T-helper 1 cell treated with Interleukin-12 subunit alpha and Interleukin-12 subunit beta and Interleukin-4 antibody, amounts not matched to agents 30 μg/mL and 1 μg/mL, for 36 hours (primary cell): ENCODE measurements around the gene CFAP97D1.

Experiments used
- H3K27ac Mint-ChIP-seq: one replicate; pipeline ENCODE4 v1.8.0; 2021; ENCODE audit warnings: mild to moderate bottlenecking, mixed read lengths
- H3K27me3 Mint-ChIP-seq: one replicate; pipeline ENCODE4 v1.8.0; 2021; ENCODE audit warnings: low read depth, mixed read lengths
- H3K36me3 Mint-ChIP-seq: one replicate; pipeline ENCODE4 v1.8.0; 2021; ENCODE audit warnings: low read depth, mixed read lengths
- H3K4me1 Mint-ChIP-seq: one replicate; pipeline ENCODE4 v1.8.0; 2021; ENCODE audit warnings: low read depth, mixed read lengths
- H3K4me3 Mint-ChIP-seq: one replicate; pipeline ENCODE4 v1.8.0; 2021; ENCODE audit warnings: mild to moderate bottlenecking, moderate library complexity, mixed read lengths
- H3K9me3 Mint-ChIP-seq: one replicate; pipeline ENCODE4 v1.8.0; 2021; ENCODE audit warnings: mixed read lengths

The CFAP97D1 gene

GRCh38 chr17:43817826-43818225, 37.6 kb downstream of the CFAP97D1 start:
- Mint-ChIP-seq H3K4me1 (no peaks in the 10 kb centered on the region), H3K36me3 (no peaks in the 10 kb centered on the region), H3K4me3 (no peak overlapping the region), H3K27me3 (no peaks in the 10 kb centered on the region), H3K9me3 (no peaks in the 10 kb centered on the region), H3K27ac (no peak overlapping the region)

- Mint-ChIP-seq H3K4me3 (no peak overlapping the region), H3K9me3 (no peaks in the 10 kb centered on the region), H3K4me1 (no peaks in the 10 kb centered on the region), H3K27me3 (no peaks in the 10 kb centered on the region), H3K27ac (no peak overlapping the region), H3K36me3 (no peaks in the 10 kb centered on the region)
Measured at GRCh38 chr17:43818966-43819365, 38.7 kb downstream of the CFAP97D1 start.

GRCh38 chr17:43820759-43821158, 40.5 kb downstream of the CFAP97D1 start:
- H3K27me3 Mint-ChIP-seq, result no peaks in the 10 kb centered on the region
- no peak overlapping the region for H3K27ac Mint-ChIP-seq
- H3K4me3 Mint-ChIP-seq, result no peak overlapping the region
- H3K36me3 Mint-ChIP-seq, result no peaks in the 10 kb centered on the region
- no peaks in the 10 kb centered on the region for H3K9me3 Mint-ChIP-seq
- H3K4me1 Mint-ChIP-seq, result no peaks in the 10 kb centered on the region

- Mint-ChIP-seq H3K4me1 (no peaks in the 10 kb centered on the region), H3K27ac (no peak overlapping the region), H3K4me3 (no peak overlapping the region), H3K9me3 (no peaks in the 10 kb centered on the region), H3K36me3 (no peaks in the 10 kb centered on the region), H3K27me3 (no peaks in the 10 kb centered on the region)
Measured at GRCh38 chr17:43822570-43823190, 42.4 kb downstream of the CFAP97D1 start.

- Mint-ChIP-seq H3K9me3 (no peaks in the 10 kb centered on the region), H3K4me1 (no peaks in the 10 kb centered on the region), H3K4me3 (no peak overlapping the region), H3K36me3 (no peaks in the 10 kb centered on the region), H3K27me3 (peaks cover under 1% of the 10 kb centered on the region), H3K27ac (no peak overlapping the region)
Measured at GRCh38 chr17:43823350-43824084, 43.3 kb downstream of the CFAP97D1 start.

- Mint-ChIP-seq H3K36me3 (no peaks in the 10 kb centered on the region), H3K27me3 (peaks cover 11% of the 10 kb centered on the region), H3K4me1 (no peaks in the 10 kb centered on the region), H3K27ac (no peak overlapping the region), H3K4me3 (no peak overlapping the region), H3K9me3 (no peaks in the 10 kb centered on the region)
Measured at GRCh38 chr17:43825567-43825966, 45.3 kb downstream of the CFAP97D1 start.

GRCh38 chr17:43826206-43826605, 46.0 kb downstream of the CFAP97D1 start:
- peaks cover 17% of the 10 kb centered on the region for H3K27me3 Mint-ChIP-seq
- no peak overlapping the region for H3K4me3 Mint-ChIP-seq
- H3K4me1 Mint-ChIP-seq, result peaks cover 3% of the 10 kb centered on the region
- H3K27ac Mint-ChIP-seq, result no peak overlapping the region
- H3K9me3 Mint-ChIP-seq, result no peaks in the 10 kb centered on the region
- H3K36me3 Mint-ChIP-seq, result no peaks in the 10 kb centered on the region

DNA sequence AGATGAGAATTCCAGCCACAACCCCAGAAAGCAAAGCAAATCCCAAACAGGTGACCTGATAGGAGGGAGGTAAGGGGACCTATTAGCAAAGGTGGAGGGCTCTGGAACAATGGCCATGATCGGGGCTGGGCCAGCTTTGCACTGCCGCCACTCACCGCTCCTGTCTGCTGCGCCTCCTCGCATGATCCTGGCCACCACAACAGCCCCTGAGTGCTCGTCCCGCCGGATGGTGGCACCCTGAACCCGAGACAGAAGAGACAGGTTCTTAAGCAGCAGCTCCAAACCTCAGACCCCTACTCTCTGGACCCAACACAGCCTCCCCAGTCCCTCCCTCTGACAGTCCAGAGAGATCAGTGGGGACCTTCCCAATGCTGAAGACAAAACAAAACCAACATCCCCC, 47.4 kb downstream of the CFAP97D1 start:
- Mint-ChIP-seq H3K4me3 (no peak overlapping the region), H3K27ac (no peak overlapping the region), H3K4me1 (peaks cover 3% of the 10 kb centered on the region), H3K9me3 (no peaks in the 10 kb centered on the region), H3K27me3 (peaks cover 30% of the 10 kb centered on the region), H3K36me3 (no peaks in the 10 kb centered on the region)

DNA sequence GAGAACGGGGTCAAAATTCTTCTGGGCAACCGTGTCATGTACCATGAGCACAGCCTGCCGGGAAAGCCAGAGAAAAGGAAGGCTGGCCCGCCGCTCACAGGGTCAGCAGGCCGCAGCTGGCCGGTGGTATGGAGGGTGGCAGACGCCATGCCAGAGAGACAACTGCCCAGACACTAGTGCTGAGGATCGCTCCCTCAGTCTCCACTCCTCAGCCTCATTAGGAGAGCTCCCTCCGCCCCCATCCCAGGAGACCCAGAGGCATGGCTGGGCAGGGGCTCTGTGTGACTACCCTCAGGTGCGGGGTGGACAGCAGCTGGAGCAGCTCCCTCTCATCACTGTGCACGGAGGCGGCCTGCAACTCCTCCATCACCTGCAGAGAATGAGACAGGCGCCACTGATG, 49.5 kb downstream of the CFAP97D1 start:
- Mint-ChIP-seq H3K27me3 (peaks cover 46% of the 10 kb centered on the region), H3K36me3 (no peaks in the 10 kb centered on the region), H3K4me3 (no peak overlapping the region), H3K4me1 (peaks cover 6% of the 10 kb centered on the region), H3K9me3 (no peaks in the 10 kb centered on the region), H3K27ac (no peak overlapping the region)

GRCh38 chr17:43830510-43831140, 50.4 kb downstream of the CFAP97D1 start:
- Mint-ChIP-seq H3K4me3 (no peak overlapping the region), H3K4me1 (peaks cover 6% of the 10 kb centered on the region), H3K27me3 (peaks cover 52% of the 10 kb centered on the region), H3K36me3 (no peaks in the 10 kb centered on the region), H3K9me3 (no peaks in the 10 kb centered on the region), H3K27ac (no peak overlapping the region)

GRCh38 chr17:43831633-43832032, 51.4 kb downstream of the CFAP97D1 start:
- Mint-ChIP-seq H3K27ac (no peak overlapping the region), H3K27me3 (peaks cover 59% of the 10 kb centered on the region), H3K4me1 (peaks cover 6% of the 10 kb centered on the region), H3K36me3 (no peaks in the 10 kb centered on the region), H3K4me3 (peak overlapping the region; percentile 23), H3K9me3 (no peaks in the 10 kb centered on the region)

DNA sequence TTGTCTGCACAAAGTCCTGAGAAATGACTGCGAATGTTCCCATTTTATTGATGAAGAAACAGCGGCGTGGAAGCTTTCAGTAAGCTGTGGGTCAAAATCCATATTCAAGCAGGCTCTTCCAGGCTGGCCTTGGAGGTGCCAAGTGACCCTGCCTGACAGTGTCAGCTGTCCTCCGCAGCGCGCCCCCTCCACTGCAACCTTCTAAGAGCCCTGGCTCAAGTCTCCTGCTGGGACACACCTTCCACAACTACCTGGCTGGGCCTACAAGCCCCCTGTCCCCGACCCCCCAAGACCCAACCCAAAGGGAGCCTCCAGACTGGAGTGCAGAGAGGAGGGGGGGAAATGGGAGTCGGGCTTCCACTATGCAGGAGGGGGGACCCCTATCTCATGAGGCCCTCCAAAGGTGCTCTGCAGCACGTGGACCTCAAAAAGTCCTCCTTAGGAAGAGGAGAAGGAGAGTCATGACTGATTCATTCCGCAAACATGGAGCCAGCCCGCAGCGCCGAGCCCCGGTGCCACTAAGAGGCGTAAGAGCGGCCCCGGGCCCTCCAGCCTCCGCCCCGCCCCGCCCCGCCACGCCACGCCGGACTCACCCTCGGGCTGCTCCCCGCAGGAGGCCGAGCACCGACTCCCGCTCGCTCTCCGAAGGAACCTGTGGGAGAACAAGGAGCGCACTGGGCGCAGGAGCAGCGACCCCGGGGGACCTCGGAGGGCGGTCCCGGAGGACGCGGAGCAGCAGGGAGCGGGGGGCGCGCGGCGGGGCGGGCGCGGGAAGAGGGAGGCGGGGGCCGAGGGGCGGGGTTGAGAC, 52.1 kb downstream of the CFAP97D1 start:
- Mint-ChIP-seq H3K27ac (no peak overlapping the region), H3K4me1 (peaks cover 6% of the 10 kb centered on the region), H3K9me3 (no peaks in the 10 kb centered on the region), H3K4me3 (peak overlapping the region; percentile 67), H3K36me3 (no peaks in the 10 kb centered on the region), H3K27me3 (peaks cover 59% of the 10 kb centered on the region)

DNA sequence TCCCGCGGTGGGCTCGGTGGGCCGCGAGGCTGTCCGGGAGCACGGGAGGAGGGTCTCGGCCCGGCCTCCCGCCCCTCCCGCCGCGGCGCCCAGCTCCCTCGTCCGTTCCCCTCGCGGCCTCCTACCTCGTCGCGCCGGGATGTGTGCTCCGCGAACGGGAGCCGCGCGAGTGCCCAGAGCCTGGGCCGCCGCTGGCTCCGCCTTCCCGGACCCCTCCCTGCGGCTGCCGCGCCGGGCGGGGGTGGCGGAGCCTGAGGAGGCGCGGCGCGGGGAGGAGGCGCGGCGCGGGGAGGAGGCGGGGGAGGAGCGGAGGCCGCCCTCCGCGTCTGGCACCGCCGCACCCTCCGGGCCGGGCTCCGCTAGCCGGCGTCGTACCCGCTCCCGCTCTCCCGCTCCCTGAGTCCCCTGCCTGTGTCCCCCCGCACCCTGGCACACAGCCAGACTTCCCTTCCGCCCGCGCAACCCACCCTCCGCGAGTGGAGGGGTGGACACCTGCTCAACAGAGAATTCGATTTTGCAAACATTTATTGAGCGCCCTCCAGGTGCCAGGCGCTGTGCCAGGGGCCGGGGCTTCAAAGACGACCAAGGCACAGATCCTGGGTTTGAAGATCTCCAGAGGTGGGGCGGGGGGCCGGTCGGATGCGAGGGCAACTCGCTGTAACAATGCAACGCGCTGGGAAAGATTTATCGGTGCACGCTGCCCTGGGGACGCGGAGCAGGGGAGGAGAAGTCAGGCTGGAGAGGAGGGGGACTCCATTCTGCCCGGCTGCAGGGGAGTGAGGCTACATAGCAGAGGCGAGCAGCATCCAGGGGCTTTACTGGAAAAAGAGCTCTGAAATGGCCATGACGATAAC, 53.0 kb downstream of the CFAP97D1 start, which contains the start of gene MPP3:
Gene MPP3, minus strand, starts transcription at position 171 of the 854 bp plus-strand sequence. CDS start 1,240 bp downstream, outside the sequence.
- H3K4me1 Mint-ChIP-seq, result peaks cover 6% of the 10 kb centered on the region
- H3K27me3 Mint-ChIP-seq, result peaks cover 62% of the 10 kb centered on the region
- H3K4me3 Mint-ChIP-seq, result peak within 1 kb of the TSS; percentile 75
- no peaks in the 10 kb centered on the region for H3K9me3 Mint-ChIP-seq
- no peaks in the 10 kb centered on the region for H3K36me3 Mint-ChIP-seq
- H3K27ac Mint-ChIP-seq, result no peak within 1 kb of the TSS

DNA sequence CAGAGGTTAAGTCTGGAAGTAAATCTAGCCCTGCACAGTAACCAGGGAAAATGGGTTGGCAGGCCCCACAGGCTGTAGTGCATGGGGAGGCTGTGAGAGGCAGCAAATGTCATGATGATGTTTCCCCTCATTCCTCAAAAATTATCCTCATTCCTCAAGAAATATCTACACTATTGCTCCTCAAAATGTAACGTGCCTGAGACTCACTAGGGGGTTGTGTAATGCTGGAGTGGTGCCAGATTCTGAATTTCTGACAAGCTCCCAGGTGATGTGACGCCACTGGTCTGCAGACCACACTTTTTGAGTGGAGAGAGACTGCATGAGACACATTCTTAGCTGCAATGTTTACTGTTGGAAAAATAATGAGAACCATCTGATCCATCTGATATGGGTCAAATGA, 53.9 kb downstream of the CFAP97D1 start:
- no peak overlapping the region for H3K4me3 Mint-ChIP-seq
- H3K36me3 Mint-ChIP-seq, result no peaks in the 10 kb centered on the region
- H3K4me1 Mint-ChIP-seq, result peaks cover 6% of the 10 kb centered on the region
- no peak overlapping the region for H3K27ac Mint-ChIP-seq
- H3K9me3 Mint-ChIP-seq, result no peaks in the 10 kb centered on the region
- H3K27me3 Mint-ChIP-seq, result peaks cover 59% of the 10 kb centered on the region
